GM12801 (cell line): Measurements from ENCODE around the gene AP1S1.

ENCODE experiments used
- CTCF ChIP-seq: IDR thresholded peaks from one replicate; pipeline ENCODE4 v1.5.1; 2011; ENCODE audit warnings: control low read depth; ENCODE audit not compliant: insufficient read length; ENCODE audit errors: extremely low read depth

The AP1S1 gene

GRCh38 chr7:101207459-101207858, 53.2 kb downstream of the AP1S1 start:
- no peak for TF ChIP-seq CTCF

GRCh38 chr7:101208794-101209193, 54.5 kb downstream of the AP1S1 start:
- no peak for TF ChIP-seq CTCF

- TF ChIP-seq CTCF, result no peak
These were observed 55.9 kb downstream of the AP1S1 start for GRCh38 chr7:101210143-101210542.
